Prostate gland (tissue), 2 donors: ENCODE results near the gene JAM2. TPM values are rescaled to one million over a fixed set of nuclear protein-coding genes. Genes with fewer than 3 reads are reported as not detected.
"Not testable (repeated sequence)": the region's sequence is repeated elsewhere in the genome, so short reads cannot be mapped to it uniquely, and the experiment has no call there.

ENCODE experiments used
- DNase-seq: peaks from one replicate; pipeline ENCODE4 v3.0.0-alpha.2; 2019; ENCODE audit warnings: low spot score
- H3K27ac ChIP-seq, 2 donors: fragments of 200-600 bp; sonication (generic); 2 replicates each; pipeline ENCODE4 v1.5.1; 2017 to 2019
- H3K27me3 ChIP-seq: fragments of 200-600 bp; sonication (generic); replicated peaks from 2 replicates; pipeline ENCODE4 v1.5.1; 2019; ENCODE audit not compliant: insufficient read depth
- H3K36me3 ChIP-seq, 2 donors: fragments of 200-600 bp; sonication (generic); 1 replicate in 1 of 2; 2 replicates in 1 of 2; pipeline versions ENCODE4 v1.5.1 to v1.8.1; 2017 to 2019
- H3K4me1 ChIP-seq: fragments of 200-600 bp; sonication (generic); replicated peaks from 2 replicates; pipeline ENCODE4 v1.5.1; 2019
- H3K4me3 ChIP-seq, 2 donors: fragments of 200-600 bp; sonication (generic); 2 replicates each; pipeline ENCODE4 v1.5.1; 2017 to 2019
- H3K9me3 ChIP-seq: fragments of 200-600 bp; sonication (generic); 2 replicates; pipeline ENCODE4 v1.5.1; 2017
- POLR2A ChIP-seq: fragments of 450-650 bp; IDR thresholded peaks from one replicate; pipeline ENCODE4 v1.6.1; 2016; ENCODE audit warnings: antibody characterized with exemption, mild to moderate bottlenecking
- POLR2AphosphoS5 ChIP-seq: sonication (generic); formaldehyde crosslinking; IDR thresholded peaks from one replicate; pipeline ENCODE4 v1.6.1; 2017; ENCODE audit warnings: antibody characterized with exemption
- whole genome bisulfite sequencing: methylation state at CpG from one replicate; pipeline ENCODE4 v1.1.5; 2018; 5-methylcytosine and 5-hydroxymethylcytosine counted together
- intact Hi-C: fragments of 100-400 bp; cut with DNase I; formaldehyde crosslinking; loops from one replicate; pipeline ENCODE4 v1.14.2; 2022
- total RNA-seq, 2 donors: library from RNA; depleted of rRNA; stranded (reverse); fragments of >200 nt; gene quantifications; one replicate each; pipeline ENCODE4 v1.1.0, GENCODE V29; 2016
- TF ChIP-seq, protein P1 (sequence below), 4 experiments: fragments of 200-600 bp in 2 of 4; fragments of 450-650 bp in 2 of 4; sonication (generic) in 2 of 4; IDR thresholded peaks; 1 replicate in 3 of 4; 2 replicates in 1 of 4; pipeline ENCODE4 v1.5.1; 2016 to 2019; ENCODE audit warnings: antibody characterized with exemption in 4 of 4, mild to moderate bottlenecking in 2 of 4, moderate library complexity in 2 of 4

JAM2 gene
- total RNA-seq, 2 donors from 2014 or later, result 8.2 to 66.6 TPM

DNA sequence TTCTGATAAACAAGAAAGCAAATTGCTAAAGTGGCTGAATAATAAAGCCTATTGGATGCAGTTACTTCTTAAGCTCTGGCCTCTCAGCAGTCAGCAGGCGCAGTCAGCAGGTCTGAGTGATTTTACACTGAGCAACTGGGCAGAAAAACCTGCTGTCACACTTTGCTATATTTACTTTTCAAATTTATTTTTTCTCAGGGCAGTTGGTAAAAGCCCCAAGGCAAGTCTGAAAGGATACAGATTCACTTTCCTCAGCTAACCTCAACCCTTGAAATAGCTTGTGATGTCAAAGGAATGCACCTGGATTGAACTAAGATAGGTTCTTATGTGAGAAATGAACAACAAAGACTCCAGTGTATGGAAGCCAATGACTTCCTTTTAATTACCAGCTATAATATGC lies 61.7 kb downstream of the JAM2 start:
- Histone ChIP-seq H3K27me3 (no peaks in the 10 kb centered on the region), H3K4me3 (no peak overlapping the region), H3K36me3 (no peaks in the 10 kb centered on the region), H3K9me3 (no peaks in the 10 kb centered on the region), H3K4me1 (no peaks in the 10 kb centered on the region), H3K27ac (no peak overlapping the region)
- TF ChIP-seq, protein P1, sequence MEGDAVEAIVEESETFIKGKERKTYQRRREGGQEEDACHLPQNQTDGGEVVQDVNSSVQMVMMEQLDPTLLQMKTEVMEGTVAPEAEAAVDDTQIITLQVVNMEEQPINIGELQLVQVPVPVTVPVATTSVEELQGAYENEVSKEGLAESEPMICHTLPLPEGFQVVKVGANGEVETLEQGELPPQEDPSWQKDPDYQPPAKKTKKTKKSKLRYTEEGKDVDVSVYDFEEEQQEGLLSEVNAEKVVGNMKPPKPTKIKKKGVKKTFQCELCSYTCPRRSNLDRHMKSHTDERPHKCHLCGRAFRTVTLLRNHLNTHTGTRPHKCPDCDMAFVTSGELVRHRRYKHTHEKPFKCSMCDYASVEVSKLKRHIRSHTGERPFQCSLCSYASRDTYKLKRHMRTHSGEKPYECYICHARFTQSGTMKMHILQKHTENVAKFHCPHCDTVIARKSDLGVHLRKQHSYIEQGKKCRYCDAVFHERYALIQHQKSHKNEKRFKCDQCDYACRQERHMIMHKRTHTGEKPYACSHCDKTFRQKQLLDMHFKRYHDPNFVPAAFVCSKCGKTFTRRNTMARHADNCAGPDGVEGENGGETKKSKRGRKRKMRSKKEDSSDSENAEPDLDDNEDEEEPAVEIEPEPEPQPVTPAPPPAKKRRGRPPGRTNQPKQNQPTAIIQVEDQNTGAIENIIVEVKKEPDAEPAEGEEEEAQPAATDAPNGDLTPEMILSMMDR (IDR thresholded peaks at IDR 0.05), result no peak
- no peak for TF ChIP-seq POLR2AphosphoS5
- no peak for TF ChIP-seq POLR2A
- intact Hi-C loops, result no loop called here
- DNase-seq, result no peak
- 84% methylated on average over 1 of the region's 1 CpG for WGBS

DNA sequence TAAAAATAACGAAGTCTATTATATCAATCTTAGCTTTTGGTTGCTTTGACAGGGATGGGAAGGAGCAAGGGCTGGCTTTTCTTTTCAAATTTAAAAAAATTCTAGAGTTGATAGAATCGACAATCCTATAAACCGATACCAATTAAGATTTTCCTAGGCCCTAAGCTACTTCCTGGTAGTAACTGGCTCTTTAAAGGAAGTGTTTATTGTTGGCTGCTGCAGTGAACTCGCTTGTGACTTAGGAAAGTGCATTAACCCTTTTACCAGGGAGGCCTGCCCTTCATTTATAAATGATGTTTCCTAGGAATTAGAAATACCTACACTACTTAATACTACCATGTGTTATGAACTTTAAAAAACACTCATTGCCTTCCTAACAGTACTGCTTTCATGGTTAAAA lies 62.5 kb downstream of the JAM2 start:
- TF ChIP-seq POLR2AphosphoS5 (no peak), POLR2A (no peak)
- TF ChIP-seq, protein P1 (IDR thresholded peaks at IDR 0.05), result no peak
- intact Hi-C loops, result no loop called here
- WGBS, result 59% methylated on average over 4 of the region's 4 CpGs
- no peak for DNase-seq
- H3K4me1 ChIP-seq, result no peaks in the 10 kb centered on the region
- H3K27ac ChIP-seq, result no peak overlapping the region
- no peaks in the 10 kb centered on the region for H3K27me3 ChIP-seq
- H3K36me3 ChIP-seq, result no peaks in the 10 kb centered on the region
- no peaks in the 10 kb centered on the region for H3K9me3 ChIP-seq
- H3K4me3 ChIP-seq, result no peak overlapping the region

DNA sequence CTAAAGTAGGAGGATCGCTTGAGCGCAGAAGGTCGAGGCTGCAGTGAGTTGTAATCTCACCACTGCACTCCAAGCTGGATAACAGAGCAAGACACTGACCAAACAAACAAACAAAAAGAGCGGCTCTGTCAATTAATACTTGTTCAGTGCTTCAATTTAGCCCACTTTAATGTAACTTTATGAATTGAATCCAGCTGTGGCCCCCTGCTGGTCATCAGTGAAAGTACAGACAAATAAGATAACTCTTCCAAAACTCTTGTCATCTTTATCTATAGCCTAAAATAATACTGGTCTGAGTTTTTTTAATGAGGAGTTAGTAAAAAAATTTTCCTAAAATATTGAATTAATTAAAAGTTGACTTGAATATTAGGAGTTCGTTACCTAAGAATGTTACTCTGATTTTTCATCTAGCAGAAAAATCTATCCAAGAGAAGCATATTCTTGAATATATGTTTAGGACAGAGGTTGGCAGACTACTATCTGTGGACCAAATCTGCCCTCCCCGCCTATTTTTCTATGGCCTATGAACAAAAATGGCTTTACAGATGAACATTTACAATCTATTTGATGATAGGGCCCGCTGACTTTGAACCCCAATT lies 69.5 kb downstream of the JAM2 start:
- Histone ChIP-seq H3K27me3 (no peaks in the 10 kb centered on the region), H3K4me1 (no peaks in the 10 kb centered on the region), H3K27ac (no peak overlapping the region), H3K4me3 (no peak overlapping the region), H3K36me3 (no peaks in the 10 kb centered on the region), H3K9me3 (no peaks in the 10 kb centered on the region)
- TF ChIP-seq, protein P1 (IDR thresholded peaks at IDR 0.05), result peak; percentile 69 to 86 (median 78)
- TF ChIP-seq POLR2A (no peak), POLR2AphosphoS5 (no peak)
- intact Hi-C loops, result loop anchor here (1.0 kb wide), 1 partner anchor 100 kb away; no protein-coding TSS in a partner anchor
- DNase-seq, result peak; percentile 36
- 58% methylated on average over 7 of the region's 7 CpGs for WGBS

DNA sequence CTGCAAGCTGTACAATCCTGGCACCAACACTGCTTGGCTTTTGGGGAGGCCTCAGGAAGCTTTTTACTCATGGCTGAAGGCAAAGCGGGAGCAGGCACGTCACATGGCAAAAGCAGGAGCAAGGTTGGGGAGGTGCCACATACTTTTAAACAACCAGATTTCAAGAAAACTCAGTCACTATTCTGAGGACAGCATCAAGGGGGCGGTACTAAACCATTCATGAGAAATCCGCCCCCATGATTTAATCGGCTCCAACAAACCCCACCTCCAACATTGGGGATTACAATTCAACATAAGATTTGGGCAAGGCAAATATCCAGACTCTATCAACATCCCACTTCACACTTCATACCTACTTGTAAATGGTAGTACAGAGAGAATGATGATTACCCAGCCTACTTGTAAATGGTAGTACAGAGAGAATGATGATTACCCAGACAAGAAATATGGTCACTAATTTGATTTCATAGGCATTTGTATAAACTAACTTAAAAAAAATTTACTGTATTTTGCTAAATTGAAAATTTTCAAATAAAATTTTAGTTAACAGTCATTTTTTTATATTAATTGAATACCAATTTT lies 70.7 kb downstream of the JAM2 start:
- Histone ChIP-seq H3K4me3 (no peak overlapping the region), H3K27me3 (no peaks in the 10 kb centered on the region), H3K9me3 (no peaks in the 10 kb centered on the region), H3K36me3 (no peaks in the 10 kb centered on the region), H3K27ac (no peak overlapping the region), H3K4me1 (no peaks in the 10 kb centered on the region)
- 83% methylated on average over 5 of the region's 5 CpGs for WGBS
- intact Hi-C loops, result no loop called here
- DNase-seq, result no peak
- TF ChIP-seq, protein P1 (IDR thresholded peaks at IDR 0.05), result no peak
- TF ChIP-seq POLR2AphosphoS5 (no peak), POLR2A (no peak)

DNA sequence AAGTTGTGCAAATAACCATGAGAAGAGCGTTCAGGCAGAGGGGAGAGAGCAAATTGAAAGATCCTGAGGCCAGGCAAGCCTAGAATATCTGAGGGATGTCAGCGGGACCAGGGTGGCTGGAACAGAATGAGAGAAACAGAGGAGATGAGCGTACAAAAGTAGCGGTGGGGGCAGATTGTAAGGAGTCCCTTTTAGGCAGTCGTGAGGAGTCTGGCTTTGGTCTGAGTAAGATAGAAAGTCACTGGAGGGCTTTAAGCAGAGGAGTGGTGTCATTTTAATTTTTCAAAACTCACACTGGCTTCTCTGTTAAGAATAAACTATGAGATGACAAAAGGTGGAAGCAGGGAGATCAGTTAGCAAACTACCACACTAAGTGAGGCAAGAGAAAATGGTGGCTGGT lies 71.5 kb downstream of the JAM2 start:
- H3K9me3 ChIP-seq, result no peaks in the 10 kb centered on the region
- H3K27ac ChIP-seq, result no peak overlapping the region
- H3K4me1 ChIP-seq, result no peaks in the 10 kb centered on the region
- WGBS, result 91% methylated on average over 5 of the region's 5 CpGs
- no peak for DNase-seq
- H3K36me3 ChIP-seq, result no peaks in the 10 kb centered on the region
- H3K27me3 ChIP-seq, result no peaks in the 10 kb centered on the region
- intact Hi-C loops, result no loop called here
- no peak overlapping the region for H3K4me3 ChIP-seq
- no peak for TF ChIP-seq POLR2A
- TF ChIP-seq, protein P1 (IDR thresholded peaks at IDR 0.05), result no peak
- TF ChIP-seq POLR2AphosphoS5, result no peak

DNA sequence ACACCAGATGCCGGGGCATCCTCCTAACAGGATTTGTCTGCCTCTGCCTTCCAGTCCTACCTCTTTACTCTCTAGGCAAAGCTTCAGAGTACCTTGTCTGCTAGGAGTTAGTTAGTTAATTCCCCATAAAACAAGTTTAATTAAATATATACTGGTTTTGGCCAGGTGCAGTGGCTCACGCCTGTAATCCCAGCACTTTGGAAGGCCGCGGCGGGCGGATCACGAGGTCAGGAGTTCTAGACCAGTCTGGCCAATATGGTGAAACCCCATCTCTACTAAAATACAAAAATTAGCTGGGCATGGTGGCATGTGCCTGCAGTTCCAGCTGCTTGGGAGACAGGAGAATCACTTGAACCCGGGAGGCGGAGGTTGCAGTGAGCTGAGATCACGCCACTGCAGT lies 75.0 kb downstream of the JAM2 start:
- H3K4me3 ChIP-seq, intact Hi-C loops, H3K4me1 ChIP-seq, H3K27ac ChIP-seq, DNase-seq, H3K27me3 ChIP-seq, H3K9me3 ChIP-seq, H3K36me3 ChIP-seq: not testable (repeated sequence)
- 96% methylated on average over 10 of the region's 10 CpGs for WGBS
